GM23248 (cell line): ENCODE data around the gene FAM83D. TPM values are rescaled to one million over a fixed set of nuclear protein-coding genes. Genes with fewer than 3 reads are reported as not detected.

ENCODE experiments used
- DNase-seq: peaks from one replicate; pipeline ENCODE4 v3.0.0-alpha.2; 2015
- H2AFZ ChIP-seq: fragments of 200-600 bp; sonication (generic); 2 replicates; pipeline ENCODE4 v1.6.1; 2016; ENCODE audit warnings: antibody characterized with exemption
- H3F3A ChIP-seq: fragments of 200-600 bp; sonication (generic); 2 replicates; pipeline ENCODE4 v1.6.1; 2016; ENCODE audit warnings: mild to moderate bottlenecking, antibody characterized with exemption, mixed run types; ENCODE audit not compliant: insufficient read depth
- H3K27ac ChIP-seq: fragments of 200-600 bp; sonication (generic); 2 replicates; pipeline ENCODE4 v1.5.1; 2016; ENCODE audit warnings: mild to moderate bottlenecking
- H3K27me3 ChIP-seq: fragments of 200-600 bp; sonication (generic); replicated peaks from 2 replicates; pipeline ENCODE4 v1.6.1; 2016; ENCODE audit warnings: mild to moderate bottlenecking; ENCODE audit not compliant: insufficient read depth
- H3K36me3 ChIP-seq: fragments of 200-600 bp; sonication (generic); 2 replicates; pipeline ENCODE4 v1.6.1; 2016; ENCODE audit warnings: low read depth, mild to moderate bottlenecking
- H3K4me1 ChIP-seq: fragments of 200-600 bp; sonication (generic); 2 replicates; pipeline ENCODE4 v1.6.1; 2016; ENCODE audit warnings: mild to moderate bottlenecking; ENCODE audit not compliant: insufficient read depth
- H3K4me2 ChIP-seq: fragments of 200-600 bp; sonication (generic); one replicate; pipeline ENCODE4 v1.6.1; 2016; ENCODE audit warnings: mild to moderate bottlenecking; ENCODE audit not compliant: unreplicated experiment
- H3K4me3 ChIP-seq: fragments of 200-600 bp; sonication (generic); 2 replicates; pipeline ENCODE4 v1.5.1; 2016; ENCODE audit warnings: mild to moderate bottlenecking
- H3K79me2 ChIP-seq: fragments of 200-600 bp; sonication (generic); 2 replicates; pipeline ENCODE4 v1.6.1; 2016; ENCODE audit warnings: mild to moderate bottlenecking; ENCODE audit not compliant: insufficient read depth
- H3K9ac ChIP-seq: fragments of 200-600 bp; sonication (generic); 2 replicates; pipeline ENCODE4 v1.6.1; 2016; ENCODE audit warnings: mild to moderate bottlenecking
- H3K9me2 ChIP-seq: fragments of 200-600 bp; sonication (generic); 2 replicates; pipeline ENCODE4 v1.6.1; 2016; ENCODE audit warnings: mixed run types, mild to moderate bottlenecking, moderate library complexity; ENCODE audit not compliant: insufficient read depth
- H3K9me3 ChIP-seq: fragments of 200-600 bp; sonication (generic); one replicate; pipeline ENCODE4 v1.6.1; 2017; ENCODE audit warnings: low read depth
- H4K20me1 ChIP-seq: fragments of 200-600 bp; sonication (generic); 2 replicates; pipeline ENCODE4 v1.6.0; 2016; ENCODE audit not compliant: insufficient read depth
- EZH2 ChIP-seq: fragments of 200-600 bp; sonication (generic); IDR thresholded peaks from 2 replicates; pipeline ENCODE4 v1.6.1; 2018; ENCODE audit warnings: antibody characterized with exemption, mild to moderate bottlenecking; ENCODE audit not compliant: insufficient read depth, poor library complexity, severe bottlenecking
- EZH2phosphoT487 ChIP-seq: fragments of 200-600 bp; sonication (generic); IDR thresholded peaks from 2 replicates; pipeline ENCODE4 v1.6.1; 2018; ENCODE audit warnings: antibody characterized with exemption, moderate library complexity, mild to moderate bottlenecking, low read depth; ENCODE audit not compliant: insufficient read depth
- WGBS, 2 experiments: methylation state at CpG; one replicate each; pipeline ENCODE4 v1.1.6; 2015 to 2017; ENCODE audit warnings: low lambda C conversion rate in 2 of 2, low coverage in 1 of 2; ENCODE audit errors: missing lambda C conversion rate in 2 of 2; 5-methylcytosine and 5-hydroxymethylcytosine counted together
- in situ Hi-C: fragments of 300-500 bp; cut with MboI; formaldehyde crosslinking; loops from 2 replicates; pipeline ENCODE4 v1.15.0; 2020
- polyA plus RNA-seq: library from polyadenylated mRNA; unstranded; fragments of >200 nt; fragmentation: Nextera tagmentation; extraction: Ambion mirVana; gene quantifications from 2 replicates; pipeline ENCODE4 v1.2.1, GENCODE V29; 2016
- total RNA-seq: library from RNA; depleted of rRNA; stranded (reverse); fragments of >200 nt; shearing (Covaris generic); gene quantifications from 2 replicates; pipeline ENCODE4 v1.2.3, GENCODE V29; 2014

FAM83D gene
- total and polyA plus RNA-seq, 2 experiments from 2014 or later, result 11.4 to 18.2 TPM

GRCh38 chr20:38973645-38974044 lies 47.4 kb downstream of the FAM83D start:
- no peak overlapping the region for H3K4me2 ChIP-seq
- no peaks in the 10 kb centered on the region for H4K20me1 ChIP-seq
- H3K4me3 ChIP-seq, result no peak overlapping the region
- H3K27me3 ChIP-seq, result no peaks in the 10 kb centered on the region
- H3K79me2 ChIP-seq, result peaks cover 26% of the 10 kb centered on the region
- peak; percentile 62 for DNase-seq
- peaks cover 33% of the 10 kb centered on the region for H3K4me1 ChIP-seq
- TF ChIP-seq EZH2phosphoT487, result no peak
- no peak for TF ChIP-seq EZH2
- 47 to 63% methylated on average over 5 of the region's 5 CpGs for WGBS, 2 experiments
- 0 out of 2 replicates have a peak overlapping the region, but pooled peaks have one; percentile 14 for H3K27ac ChIP-seq
- no peak overlapping the region for H2AFZ ChIP-seq
- 0 out of 2 replicates have a peak, but pooled peaks cover 5% of the 10 kb centered on the region for H3K36me3 ChIP-seq
- in situ Hi-C loops, result no loop called here
- no peak overlapping the region for H3K9ac ChIP-seq
- no peaks in the 10 kb centered on the region for H3K9me2 ChIP-seq
- H3F3A ChIP-seq, result peaks cover 31% of the 10 kb centered on the region
- H3K9me3 ChIP-seq, result no peaks in the 10 kb centered on the region

- Histone ChIP-seq H3K4me2 (no peak overlapping the region), H2AFZ (no peak overlapping the region), H3K79me2 (peaks cover 45% of the 10 kb centered on the region), H3K4me3 (no peak overlapping the region), H3K4me1 (peaks cover 18% of the 10 kb centered on the region), H3K9me3 (no peaks in the 10 kb centered on the region), H3K9me2 (no peaks in the 10 kb centered on the region), H3K9ac (no peak overlapping the region), H3F3A (peaks cover 13% of the 10 kb centered on the region), H4K20me1 (no peaks in the 10 kb centered on the region), H3K36me3 (0 out of 2 replicates have a peak, but pooled peaks cover 5% of the 10 kb centered on the region), H3K27ac (no peak overlapping the region), H3K27me3 (no peaks in the 10 kb centered on the region)
- DNase-seq, result peak; percentile 17
- 77 to 80% methylated on average over 2 of the region's 2 CpGs for WGBS, 2 experiments
- TF ChIP-seq EZH2phosphoT487, result no peak
- no peak for TF ChIP-seq EZH2
- in situ Hi-C loops, result no loop called here
Observed at GRCh38 chr20:38975539-38976120, 49.4 kb downstream of the FAM83D start.

- H2AFZ ChIP-seq, result no peak overlapping the region
- WGBS, 2 experiments, result 96 to 98% methylated on average over 2 of the region's 2 CpGs
- peaks cover 50% of the 10 kb centered on the region for H3K79me2 ChIP-seq
- TF ChIP-seq EZH2phosphoT487, result no peak
- TF ChIP-seq EZH2, result no peak
- DNase-seq, result no peak
- H3K27me3 ChIP-seq, result no peaks in the 10 kb centered on the region
- H3K4me1 ChIP-seq, result peaks cover 9% of the 10 kb centered on the region
- peaks cover 13% of the 10 kb centered on the region for H3F3A ChIP-seq
- H3K9me3 ChIP-seq, result no peaks in the 10 kb centered on the region
- no peaks in the 10 kb centered on the region for H4K20me1 ChIP-seq
- in situ Hi-C loops, result no loop called here
- H3K9ac ChIP-seq, result no peak overlapping the region
- no peaks in the 10 kb centered on the region for H3K9me2 ChIP-seq
- H3K4me2 ChIP-seq, result no peak overlapping the region
- H3K27ac ChIP-seq, result no peak overlapping the region
- no peaks in the 10 kb centered on the region for H3K36me3 ChIP-seq
- no peak overlapping the region for H3K4me3 ChIP-seq
Observed at GRCh38 chr20:38979434-38979833, 53.2 kb downstream of the FAM83D start.

GRCh38 chr20:38979842-38980241 lies 53.6 kb downstream of the FAM83D start:
- Histone ChIP-seq H3K9me2 (no peaks in the 10 kb centered on the region), H3K36me3 (no peaks in the 10 kb centered on the region), H3K4me3 (no peak overlapping the region), H3K9ac (no peak overlapping the region), H3K27me3 (no peaks in the 10 kb centered on the region), H3K27ac (no peak overlapping the region), H3K9me3 (no peaks in the 10 kb centered on the region), H3K79me2 (peaks cover 48% of the 10 kb centered on the region), H2AFZ (no peak overlapping the region), H4K20me1 (no peaks in the 10 kb centered on the region), H3K4me2 (no peak overlapping the region), H3K4me1 (peaks cover 12% of the 10 kb centered on the region), H3F3A (peaks cover 16% of the 10 kb centered on the region)
- TF ChIP-seq EZH2 (no peak), EZH2phosphoT487 (no peak)
- DNase-seq, result no peak
- in situ Hi-C loops, result no loop called here
- WGBS, 2 experiments, result 98 to 100% methylated on average over 3 of the region's 3 CpGs
